ENCODE results near the gene ADCY2.

Gene ADCY2

DNA sequence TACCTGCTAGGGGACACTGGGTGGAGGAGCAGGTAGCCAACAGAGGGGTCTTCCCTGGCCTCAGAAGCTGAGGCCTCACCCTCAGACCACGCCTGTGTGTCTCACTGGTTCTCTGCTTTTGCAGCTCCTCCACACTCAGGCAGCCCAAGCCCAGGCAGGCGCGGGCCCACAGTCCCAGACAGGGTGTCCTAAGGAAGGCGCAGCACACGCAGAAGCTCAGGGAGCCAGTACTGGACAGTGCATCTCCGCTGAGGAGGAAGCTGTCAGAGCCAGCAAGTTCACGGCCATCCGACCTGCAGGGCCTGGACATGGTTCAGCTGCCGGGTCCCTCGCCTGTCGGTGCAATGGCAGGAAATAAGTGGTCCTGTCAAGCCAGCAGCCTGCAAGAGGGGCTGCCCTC, 429.7 kb downstream of the ADCY2 start:
- no peak overlapping the region for H3K27ac Mint-ChIP-seq

DNA sequence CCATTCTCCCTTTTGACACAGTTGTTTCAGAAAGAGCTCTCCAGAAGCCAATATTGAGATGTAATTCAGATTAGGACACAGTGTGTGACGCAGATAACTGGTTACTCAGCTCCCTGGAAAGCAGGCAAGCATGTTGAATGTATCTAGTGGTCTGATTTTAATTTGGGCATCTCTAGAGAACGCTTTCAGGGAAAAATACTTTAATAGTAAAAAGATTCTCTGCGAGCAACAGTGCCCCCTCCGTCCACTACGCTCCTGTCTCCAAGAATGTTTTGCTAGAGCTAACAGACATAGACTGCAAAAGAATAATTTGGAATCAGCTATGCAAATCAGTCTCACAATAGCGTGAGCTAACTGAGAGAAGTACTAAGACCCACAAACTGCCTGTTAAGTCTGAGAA, 431.7 kb downstream of the ADCY2 start:
- H3K9me3 Mint-ChIP-seq, result no peaks in the 10 kb centered on the region
- ATAC-seq (replicated peaks), result no peak
- H3K4me1 Mint-ChIP-seq, result no peaks in the 10 kb centered on the region
- no peak for DNase-seq
- no peak overlapping the region for H3K27ac Mint-ChIP-seq
- H3K27me3 Mint-ChIP-seq, result peaks cover 11 to 18% of the 10 kb centered on the region in 2 donors
- no peaks in the 10 kb centered on the region for H3K36me3 Mint-ChIP-seq
- H3K4me3 Mint-ChIP-seq, result no peak overlapping the region

More for the DNA sequence above, 429.7 kb downstream of the ADCY2 start:
- Mint-ChIP-seq H3K36me3 (no peaks in the 10 kb centered on the region), H3K27me3 (peaks cover 0 to 12% of the 10 kb centered on the region in 2 donors), H3K4me3 (no peak overlapping the region), H3K9me3 (no peaks in the 10 kb centered on the region), H3K4me1 (peaks cover 0 to 1% of the 10 kb centered on the region in 2 donors)
- DNase-seq, result no peak
- no peak for ATAC-seq (replicated peaks)

DNA sequence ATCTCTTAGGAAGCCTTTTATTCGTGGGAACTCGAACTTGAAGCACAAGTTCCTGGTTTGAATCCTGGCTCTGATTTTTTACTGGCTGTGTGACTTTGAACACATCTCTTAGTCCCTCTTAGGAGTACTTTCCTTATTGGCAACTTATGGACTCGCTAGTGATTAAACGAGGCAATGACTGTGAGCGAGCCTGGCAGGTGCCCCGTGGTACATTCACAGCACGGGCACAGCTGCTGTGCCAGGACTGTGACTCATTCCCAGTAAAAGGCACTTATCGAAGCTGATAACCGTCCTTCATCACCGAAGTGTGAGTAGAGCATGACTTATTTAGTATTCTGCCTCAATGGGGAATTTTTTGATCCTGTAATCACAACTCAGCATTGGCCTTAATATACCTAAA, 432.3 kb downstream of the ADCY2 start:
- Mint-ChIP-seq H3K4me3 (no peak overlapping the region), H3K4me1 (no peaks in the 10 kb centered on the region), H3K27me3 (peaks cover 11 to 17% of the 10 kb centered on the region in 2 donors), H3K36me3 (no peaks in the 10 kb centered on the region), H3K27ac (no peak overlapping the region), H3K9me3 (no peaks in the 10 kb centered on the region)
- ATAC-seq (replicated peaks) (no peak), DNase-seq (no peak)

- Mint-ChIP-seq H3K27ac (no peak overlapping the region), H3K4me1 (no peaks in the 10 kb centered on the region), H3K9me3 (no peaks in the 10 kb centered on the region), H3K27me3 (peaks cover 19% of the 10 kb centered on the region in 2 donors), H3K4me3 (no peak overlapping the region), H3K36me3 (no peaks in the 10 kb centered on the region)
- no peak for DNase-seq
- no peak for ATAC-seq (replicated peaks)
Observed at GRCh38 chr5:7834982-7835381, 439.0 kb downstream of the ADCY2 start.

DNA sequence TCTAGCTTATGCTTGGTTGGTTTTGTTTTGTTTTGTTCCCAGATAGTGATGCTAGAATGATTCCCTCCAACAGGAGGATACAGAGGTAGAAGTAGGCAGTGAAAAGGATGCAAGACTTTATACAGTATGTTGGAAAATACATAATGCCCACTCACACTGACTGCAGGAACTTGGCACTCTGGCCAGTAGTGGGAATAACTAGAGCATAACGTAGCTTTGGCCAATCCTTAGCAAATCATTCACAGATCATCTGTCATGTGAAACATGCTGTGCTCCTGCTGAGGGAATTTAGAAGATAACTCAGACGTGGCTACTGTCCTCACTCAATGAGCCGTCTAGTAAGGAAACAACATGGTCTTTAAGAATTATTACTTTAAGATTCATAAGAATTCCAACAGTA, 441.5 kb downstream of the ADCY2 start:
- Mint-ChIP-seq H3K27me3 (peaks cover 27 to 28% of the 10 kb centered on the region in 2 donors), H3K36me3 (no peaks in the 10 kb centered on the region), H3K4me3 (no peak overlapping the region), H3K4me1 (no peaks in the 10 kb centered on the region), H3K9me3 (no peaks in the 10 kb centered on the region), H3K27ac (no peak overlapping the region)
- ATAC-seq (replicated peaks) (no peak), DNase-seq (no peak)

- Mint-ChIP-seq H3K27me3 (peaks cover 25 to 27% of the 10 kb centered on the region in 2 donors), H3K4me1 (peaks cover 2 to 15% of the 10 kb centered on the region in 2 donors), H3K27ac (no peak overlapping the region), H3K36me3 (no peaks in the 10 kb centered on the region), H3K4me3 (no peak overlapping the region), H3K9me3 (peaks cover 2 to 7% of the 10 kb centered on the region in 2 donors)
- DNase-seq, result no peak
- ATAC-seq (replicated peaks), result no peak
Observed at GRCh38 chr5:7842531-7842930, 446.6 kb downstream of the ADCY2 start.

DNA sequence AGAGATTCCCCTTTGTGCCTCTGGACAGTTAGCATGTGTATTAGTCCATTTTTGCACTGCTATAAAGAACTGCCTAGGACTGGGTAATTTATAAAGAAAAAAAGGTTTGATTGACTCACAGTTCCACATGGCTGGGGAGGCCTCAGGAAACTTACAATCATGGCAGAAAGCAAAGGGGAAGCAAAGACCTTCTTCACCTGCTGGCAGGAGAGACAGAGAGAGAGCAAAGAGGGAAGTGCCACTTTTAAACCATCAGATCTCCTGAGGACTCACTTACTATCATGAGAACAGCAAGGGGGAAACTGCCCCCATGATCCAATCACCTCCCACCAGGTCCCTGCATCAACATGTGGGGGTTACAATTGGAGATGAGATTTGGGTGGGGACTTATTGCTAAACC, 449.0 kb downstream of the ADCY2 start:
- DNase-seq, result no peak
- ATAC-seq (replicated peaks), result peak; percentile 64 to 71
- Mint-ChIP-seq H3K4me1 (peaks cover 3 to 18% of the 10 kb centered on the region in 2 donors), H3K36me3 (no peaks in the 10 kb centered on the region), H3K9me3 (peaks cover 2 to 7% of the 10 kb centered on the region in 2 donors), H3K27me3 (peaks cover 27 to 29% of the 10 kb centered on the region in 2 donors), H3K4me3 (no peak overlapping the region), H3K27ac (no peak overlapping the region)

GRCh38 chr5:7845557-7845956, 449.6 kb downstream of the ADCY2 start:
- H3K36me3 Mint-ChIP-seq, result no peaks in the 10 kb centered on the region
- peaks cover 5 to 22% of the 10 kb centered on the region in 2 donors for H3K4me1 Mint-ChIP-seq
- H3K4me3 Mint-ChIP-seq, result no peak overlapping the region
- no peak overlapping the region for H3K27ac Mint-ChIP-seq
- peaks cover 2 to 7% of the 10 kb centered on the region in 2 donors for H3K9me3 Mint-ChIP-seq
- H3K27me3 Mint-ChIP-seq, result peaks cover 23 to 24% of the 10 kb centered on the region in 2 donors
- DNase-seq (no peak), ATAC-seq (replicated peaks) (no peak)

GRCh38 chr5:7846327-7846726, 450.4 kb downstream of the ADCY2 start:
- H3K36me3 Mint-ChIP-seq, result peaks cover 0 to 2% of the 10 kb centered on the region in 2 donors
- no peak for ATAC-seq (replicated peaks)
- DNase-seq, result no peak
- peaks cover 20 to 21% of the 10 kb centered on the region in 2 donors for H3K27me3 Mint-ChIP-seq
- peaks cover 3 to 7% of the 10 kb centered on the region in 2 donors for H3K9me3 Mint-ChIP-seq
- no peak overlapping the region for H3K27ac Mint-ChIP-seq
- H3K4me3 Mint-ChIP-seq, result no peak overlapping the region
- peaks cover 7 to 27% of the 10 kb centered on the region in 2 donors for H3K4me1 Mint-ChIP-seq

GRCh38 chr5:7848296-7848695, 452.4 kb downstream of the ADCY2 start:
- ATAC-seq (replicated peaks) (no peak), DNase-seq (no peak)
- Mint-ChIP-seq H3K27me3 (peaks cover 24 to 30% of the 10 kb centered on the region in 2 donors), H3K4me1 (peaks cover 14 to 33% of the 10 kb centered on the region in 2 donors), H3K36me3 (peaks cover 2 to 3% of the 10 kb centered on the region in 2 donors), H3K4me3 (no peak overlapping the region), H3K27ac (no peak overlapping the region), H3K9me3 (peaks cover 5 to 10% of the 10 kb centered on the region in 2 donors)

- peak; percentile 33 to 40 for ATAC-seq (replicated peaks)
- Mint-ChIP-seq H3K4me1 (peaks cover 14 to 27% of the 10 kb centered on the region in 2 donors), H3K36me3 (peaks cover 2 to 9% of the 10 kb centered on the region in 2 donors), H3K27me3 (peaks cover 30 to 38% of the 10 kb centered on the region in 2 donors), H3K4me3 (peak overlapping the region; percentile 73 to 81), H3K27ac (no peak overlapping the region), H3K9me3 (peaks cover 6 to 12% of the 10 kb centered on the region in 2 donors)
- DNase-seq, result no peak
Observed at GRCh38 chr5:7849681-7850394, 453.9 kb downstream of the ADCY2 start.

DNA sequence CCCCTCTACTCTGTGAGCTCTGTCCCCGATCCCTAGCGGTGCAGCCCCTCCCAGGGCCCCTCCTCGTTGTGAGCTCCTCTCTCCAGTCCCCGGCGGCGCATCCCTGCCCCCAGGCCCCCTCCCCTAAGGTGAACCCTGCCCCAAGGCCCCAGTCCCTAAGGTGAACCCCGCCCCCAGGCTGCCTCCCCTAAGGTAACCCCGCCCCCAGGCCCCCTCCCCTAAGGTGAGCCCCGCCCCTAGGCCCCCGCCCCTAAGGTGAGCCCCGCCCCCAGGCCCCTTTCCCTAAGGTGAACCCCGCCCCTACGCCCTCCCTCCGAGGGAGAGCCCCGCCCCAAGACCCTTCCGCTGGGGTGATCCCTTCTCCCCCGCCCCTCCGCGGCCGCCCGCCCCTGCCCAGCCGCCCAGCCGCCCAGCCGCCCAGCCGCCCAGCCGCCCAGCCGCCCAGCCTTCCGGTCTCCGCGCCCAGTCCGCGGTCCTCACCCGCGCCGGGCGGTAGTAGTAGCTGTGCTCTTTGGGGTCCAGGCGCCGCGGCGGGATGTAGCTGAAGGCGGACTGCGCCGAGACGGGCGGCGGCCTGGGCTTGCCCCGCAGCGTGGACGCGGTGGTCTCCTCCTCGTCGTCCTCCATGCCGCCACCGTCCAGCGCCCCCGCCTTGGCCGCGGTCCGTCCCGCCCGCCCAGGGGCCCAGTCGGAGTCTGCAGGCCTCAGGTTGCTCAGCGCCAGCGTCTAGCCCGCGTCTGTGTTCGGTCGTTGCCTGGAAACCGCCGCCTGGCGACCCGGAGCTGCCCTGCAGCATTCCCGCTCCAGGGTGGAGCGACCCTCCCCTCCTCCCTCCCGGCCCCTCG, 454.7 kb downstream of the ADCY2 start, which contains the start of gene CFAP90:
TSS of gene CFAP90 (minus strand) at position 739 of the 845 bp plus-strand sequence. CDS start at position 627, 112 bp downstream.
- DNase-seq, result no peak

GRCh38 chr5:7851240-7851592, 455.3 kb downstream of the ADCY2 start:
- peak overlapping the region; percentile 78 to 80 for H3K4me3 Mint-ChIP-seq
- peaks cover 6 to 12% of the 10 kb centered on the region in 2 donors for H3K9me3 Mint-ChIP-seq
- DNase-seq (no peak), ATAC-seq (replicated peaks) (no peak)
- peaks cover 30 to 38% of the 10 kb centered on the region in 2 donors for H3K27me3 Mint-ChIP-seq
- H3K36me3 Mint-ChIP-seq, result peaks cover 2 to 9% of the 10 kb centered on the region in 2 donors
- H3K27ac Mint-ChIP-seq, result peak overlapping the region; percentile 82
- H3K4me1 Mint-ChIP-seq, result peaks cover 11 to 18% of the 10 kb centered on the region in 2 donors

More for the DNA sequence above, 454.7 kb downstream of the ADCY2 start, which contains the start of gene CFAP90:
- Mint-ChIP-seq H3K4me3 (peak within 1 kb of the TSS; percentile 80 to 81), H3K4me1 (peaks cover 11 to 19% of the 10 kb centered on the region in 2 donors), H3K9me3 (peaks cover 6 to 12% of the 10 kb centered on the region in 2 donors), H3K36me3 (peaks cover 2 to 9% of the 10 kb centered on the region in 2 donors), H3K27ac (peak within 1 kb of the TSS; percentile 82), H3K27me3 (peaks cover 30 to 38% of the 10 kb centered on the region in 2 donors)
- peak; percentile 37 to 52 for ATAC-seq (replicated peaks)

- Mint-ChIP-seq H3K9me3 (peaks cover 6 to 12% of the 10 kb centered on the region in 2 donors), H3K27ac (no peak overlapping the region), H3K4me1 (peaks cover 11 to 18% of the 10 kb centered on the region in 2 donors), H3K27me3 (peaks cover 30 to 38% of the 10 kb centered on the region in 2 donors), H3K36me3 (peaks cover 2 to 11% of the 10 kb centered on the region in 2 donors), H3K4me3 (no peak overlapping the region)
- DNase-seq, result no peak
- no peak for ATAC-seq (replicated peaks)
Observed at GRCh38 chr5:7851617-7852289, 455.8 kb downstream of the ADCY2 start.
